Epithelial cell of prostate (primary cell): ENCODE results near the gene MTMR8.
"Not testable (repeated sequence)": the region's sequence is repeated elsewhere in the genome, so short reads cannot be mapped to it uniquely, and the experiment has no call there.

Source experiments
- DNase-seq: peaks from one replicate; pipeline ENCODE4 v3.0.0-alpha.2; 2011; ENCODE audit warnings: low read depth, low spot score
- H3K27ac ChIP-seq: fragments of 450-650 bp; 2 replicates; pipeline ENCODE4 v1.5.1; 2017; ENCODE audit warnings: mild to moderate bottlenecking

Gene MTMR8

GRCh38 chrX:64394874-64395567 is at the start of gene MTMR8:
MTMR8 (minus strand) TSS chrX:64395452; CDS start chrX:64395363, 89 bp downstream.
- no peak within 1 kb of the TSS for H3K27ac ChIP-seq
- no peak for DNase-seq

GRCh38 chrX:64439551-64439950 is 44.3 kb upstream of the MTMR8 start:
- H3K27ac ChIP-seq = no peak overlapping the region
- DNase-seq = no peak

GRCh38 chrX:64437665-64438064 is 42.4 kb upstream of the MTMR8 start:
- H3K27ac ChIP-seq = no peak overlapping the region
- no peak for DNase-seq

- DNase-seq = no peak
- H3K27ac ChIP-seq = no peak overlapping the region
These were observed 42.0 kb upstream of the MTMR8 start for GRCh38 chrX:64437218-64437617.

- no peak overlapping the region for H3K27ac ChIP-seq
- DNase-seq = no peak
These were observed 33.1 kb upstream of the MTMR8 start for GRCh38 chrX:64428371-64428770.

- DNase-seq = no peak
- no peak overlapping the region for H3K27ac ChIP-seq
These were observed 32.5 kb upstream of the MTMR8 start for GRCh38 chrX:64427787-64428186.

- no peak overlapping the region for H3K27ac ChIP-seq
- no peak for DNase-seq
These were observed 32.0 kb upstream of the MTMR8 start for GRCh38 chrX:64427281-64427680.

- not testable (repeated sequence) for DNase-seq
These were observed 14.5 kb upstream of the MTMR8 start for GRCh38 chrX:64409730-64410129.

GRCh38 chrX:64398088-64398487 is 2.8 kb upstream of the MTMR8 start:
- H3K27ac ChIP-seq = no peak overlapping the region
- no peak for DNase-seq

More at GRCh38 chrX:64409730-64410129, 14.5 kb upstream of the MTMR8 start:
- H3K27ac ChIP-seq = not testable (repeated sequence)

- H3K27ac ChIP-seq = no peak overlapping the region
- DNase-seq = no peak
These were observed 297 bp upstream of the MTMR8 start for GRCh38 chrX:64395568-64395929.

- no peak for DNase-seq
- no peak overlapping the region for H3K27ac ChIP-seq
These were observed 986 bp downstream of the MTMR8 start for GRCh38 chrX:64394059-64394873.

- no peak overlapping the region for H3K27ac ChIP-seq
- no peak for DNase-seq
These were observed 5.8 kb downstream of the MTMR8 start for GRCh38 chrX:64389489-64389888.

- not testable (repeated sequence) for H3K27ac ChIP-seq, DNase-seq
These were observed 14.5 kb downstream of the MTMR8 start for GRCh38 chrX:64380789-64381188.

- no peak overlapping the region for H3K27ac ChIP-seq
- no peak for DNase-seq
These were observed 15.3 kb downstream of the MTMR8 start for GRCh38 chrX:64379924-64380323.

- H3K27ac ChIP-seq = no peak overlapping the region
- DNase-seq = no peak
These were observed 17.5 kb downstream of the MTMR8 start for GRCh38 chrX:64377753-64378152.

- H3K27ac ChIP-seq = no peak overlapping the region
- DNase-seq = no peak
These were observed 43.2 kb downstream of the MTMR8 start for GRCh38 chrX:64352081-64352480.

- no peak for DNase-seq
- no peak overlapping the region for H3K27ac ChIP-seq
These were observed 44.7 kb downstream of the MTMR8 start for GRCh38 chrX:64350521-64350920.

- H3K27ac ChIP-seq = no peak overlapping the region
- DNase-seq = no peak
These were observed 45.2 kb downstream of the MTMR8 start for GRCh38 chrX:64350047-64350446.

- DNase-seq = no peak
- H3K27ac ChIP-seq = no peak overlapping the region
These were observed 52.4 kb downstream of the MTMR8 start for GRCh38 chrX:64342811-64343210.

GRCh38 chrX:64338296-64338695 is 57.0 kb downstream of the MTMR8 start:
- H3K27ac ChIP-seq = peak overlapping the region; percentile 47
- no peak for DNase-seq

- DNase-seq = no peak
- no peak overlapping the region for H3K27ac ChIP-seq
These were observed 60.8 kb downstream of the MTMR8 start for GRCh38 chrX:64334467-64334866.

- DNase-seq = no peak
- H3K27ac ChIP-seq = no peak overlapping the region
These were observed 65.0 kb downstream of the MTMR8 start for GRCh38 chrX:64330284-64330683.
